D721Med (cell line): Measurements from ENCODE around the gene EPHB6.

Experiments
- DNase-seq: peaks from one replicate; pipeline ENCODE4 v3.0.0; 2011; ENCODE audit warnings: low spot score; ENCODE audit not compliant: insufficient read length
- FAIRE-seq: peaks from 2 replicates; lab custom pipeline; 2011; peaks lifted over from hg19 to GRCh38; lab: Jason Lieb, UNC
- TF ChIP-seq, protein P1 (sequence below): IDR thresholded peaks from 2 replicates; pipeline ENCODE4 v1.5.1; 2012; ENCODE audit warnings: mild to moderate bottlenecking, control low read depth; ENCODE audit not compliant: insufficient read depth; ENCODE audit errors: missing control alignments

EPHB6 gene

DNA sequence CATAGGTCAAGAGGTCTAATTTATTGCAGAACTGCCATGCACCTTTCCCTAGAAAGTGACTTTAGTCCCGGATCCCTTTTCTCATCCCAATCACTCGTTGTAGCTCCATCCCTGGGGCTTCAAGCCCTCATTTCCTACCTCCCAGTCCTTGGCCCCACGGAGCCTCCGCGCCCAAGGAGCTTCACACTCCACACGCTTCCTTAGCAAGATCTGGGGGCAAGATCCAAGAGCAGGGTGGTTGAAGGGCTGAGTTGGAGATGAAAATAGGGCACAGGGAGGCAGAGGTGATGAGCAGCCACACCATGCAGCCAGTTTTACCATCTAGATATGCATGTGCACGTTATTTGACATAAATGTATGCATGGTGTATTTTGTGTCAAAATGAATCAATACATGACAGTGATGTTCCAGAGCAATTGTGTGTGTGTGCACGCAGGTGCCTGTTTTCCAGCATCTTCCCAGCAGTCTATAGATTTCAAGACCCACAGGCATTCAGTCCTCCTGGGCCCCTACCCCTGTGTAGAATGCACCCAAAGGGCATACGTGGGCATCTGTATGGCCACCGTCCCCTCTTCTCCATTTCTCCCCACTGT is 36.7 kb downstream of the EPHB6 start:
- DNase-seq (no peak), FAIRE-seq (no peak)
- TF ChIP-seq, protein P1, sequence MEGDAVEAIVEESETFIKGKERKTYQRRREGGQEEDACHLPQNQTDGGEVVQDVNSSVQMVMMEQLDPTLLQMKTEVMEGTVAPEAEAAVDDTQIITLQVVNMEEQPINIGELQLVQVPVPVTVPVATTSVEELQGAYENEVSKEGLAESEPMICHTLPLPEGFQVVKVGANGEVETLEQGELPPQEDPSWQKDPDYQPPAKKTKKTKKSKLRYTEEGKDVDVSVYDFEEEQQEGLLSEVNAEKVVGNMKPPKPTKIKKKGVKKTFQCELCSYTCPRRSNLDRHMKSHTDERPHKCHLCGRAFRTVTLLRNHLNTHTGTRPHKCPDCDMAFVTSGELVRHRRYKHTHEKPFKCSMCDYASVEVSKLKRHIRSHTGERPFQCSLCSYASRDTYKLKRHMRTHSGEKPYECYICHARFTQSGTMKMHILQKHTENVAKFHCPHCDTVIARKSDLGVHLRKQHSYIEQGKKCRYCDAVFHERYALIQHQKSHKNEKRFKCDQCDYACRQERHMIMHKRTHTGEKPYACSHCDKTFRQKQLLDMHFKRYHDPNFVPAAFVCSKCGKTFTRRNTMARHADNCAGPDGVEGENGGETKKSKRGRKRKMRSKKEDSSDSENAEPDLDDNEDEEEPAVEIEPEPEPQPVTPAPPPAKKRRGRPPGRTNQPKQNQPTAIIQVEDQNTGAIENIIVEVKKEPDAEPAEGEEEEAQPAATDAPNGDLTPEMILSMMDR = no peak

DNA sequence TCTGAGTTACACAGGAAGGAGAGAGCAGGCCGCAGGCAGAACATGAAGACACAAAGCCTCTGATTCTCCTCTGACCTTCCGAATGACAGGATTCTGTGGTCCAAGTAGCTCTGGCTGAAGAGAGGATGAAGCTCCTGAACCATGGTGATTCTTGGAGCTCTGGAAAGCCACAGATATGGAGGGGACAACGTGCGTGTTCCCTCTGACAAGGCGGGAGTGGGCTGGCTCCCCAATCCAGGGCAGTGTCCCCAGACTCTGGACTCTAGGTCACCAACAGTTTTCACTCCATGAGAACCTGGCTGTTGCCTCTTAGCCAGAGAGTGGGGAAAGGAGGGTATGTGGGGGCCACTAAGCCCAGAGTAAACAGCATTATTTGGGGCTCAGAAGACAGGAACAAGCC is 38.1 kb downstream of the EPHB6 start:
- DNase-seq = no peak
- TF ChIP-seq, protein P1 = no peak
- FAIRE-seq = no peak

DNA sequence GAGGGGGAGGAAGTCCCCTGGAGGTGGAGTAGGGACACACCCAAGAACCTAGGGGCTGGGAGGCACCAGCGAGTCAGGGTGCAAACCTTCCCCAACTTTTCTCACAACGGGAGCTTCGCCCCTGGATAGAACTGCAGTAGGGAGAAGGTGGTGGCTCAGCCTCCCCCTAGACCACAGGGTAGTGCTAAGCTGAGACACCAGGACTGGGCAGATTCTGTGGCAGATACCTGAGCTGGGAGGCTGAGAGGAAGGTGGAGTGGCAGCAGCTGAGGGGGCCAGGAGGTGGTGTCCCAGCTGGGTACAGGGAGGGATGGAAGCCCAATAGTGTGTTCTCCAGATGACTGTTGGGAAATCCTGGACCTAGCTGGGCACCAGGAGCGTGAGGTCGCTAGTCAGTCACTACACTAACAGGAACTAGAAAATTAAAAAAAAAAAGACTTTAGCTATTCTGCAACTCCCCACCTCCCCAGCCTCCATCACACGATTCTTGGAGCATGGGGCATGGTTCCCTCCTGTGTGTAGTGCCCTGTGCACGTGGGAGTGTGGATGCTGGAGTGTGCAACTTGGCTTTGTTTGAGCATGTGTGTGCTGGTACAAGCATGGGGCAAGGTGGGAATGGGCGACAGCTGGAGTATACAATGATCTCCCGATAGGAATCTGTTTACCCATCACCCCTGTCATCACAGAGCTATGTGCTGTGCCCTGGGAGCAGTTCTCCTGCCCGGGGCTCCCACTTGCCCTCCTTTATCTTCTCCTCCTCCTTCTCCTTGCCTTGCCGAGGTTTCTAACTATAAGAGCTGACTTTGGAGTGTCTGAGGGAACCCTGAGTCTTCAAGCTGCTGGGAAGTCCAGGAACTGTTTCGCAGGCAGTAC is 39.5 kb downstream of the EPHB6 start:
- DNase-seq (no peak), FAIRE-seq (no peak)
- TF ChIP-seq, protein P1 = no peak

DNA sequence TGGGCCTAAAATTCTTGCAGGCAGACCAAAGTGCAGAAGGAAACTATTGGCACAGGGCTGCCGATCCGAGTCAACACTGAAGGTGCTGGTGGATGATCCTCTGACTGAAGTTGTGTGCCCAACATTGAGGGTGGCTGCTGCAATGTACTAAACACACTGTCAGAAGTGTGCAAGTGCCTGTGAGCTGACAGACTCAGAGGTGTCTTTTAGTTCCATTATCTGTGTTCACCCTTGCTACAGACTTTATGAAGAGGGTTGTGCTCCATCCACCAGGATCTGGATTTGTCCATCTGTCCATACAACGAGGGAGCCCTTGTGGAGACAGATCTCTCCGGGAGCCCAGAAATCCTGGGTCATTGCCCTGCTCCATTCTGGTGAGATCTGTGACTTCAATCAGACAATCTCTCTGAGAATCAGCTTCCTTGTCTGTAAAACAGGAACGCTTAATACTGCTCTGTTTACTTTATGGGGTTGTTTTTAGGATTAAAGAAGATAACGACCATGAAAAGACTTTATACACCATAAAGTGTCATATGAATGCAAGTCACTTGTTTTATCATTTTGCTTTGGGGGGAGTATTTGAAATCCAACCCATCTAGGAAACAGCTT is 40.2 kb downstream of the EPHB6 start:
- TF ChIP-seq, protein P1 = no peak
- no peak for DNase-seq
- FAIRE-seq = no peak

DNA sequence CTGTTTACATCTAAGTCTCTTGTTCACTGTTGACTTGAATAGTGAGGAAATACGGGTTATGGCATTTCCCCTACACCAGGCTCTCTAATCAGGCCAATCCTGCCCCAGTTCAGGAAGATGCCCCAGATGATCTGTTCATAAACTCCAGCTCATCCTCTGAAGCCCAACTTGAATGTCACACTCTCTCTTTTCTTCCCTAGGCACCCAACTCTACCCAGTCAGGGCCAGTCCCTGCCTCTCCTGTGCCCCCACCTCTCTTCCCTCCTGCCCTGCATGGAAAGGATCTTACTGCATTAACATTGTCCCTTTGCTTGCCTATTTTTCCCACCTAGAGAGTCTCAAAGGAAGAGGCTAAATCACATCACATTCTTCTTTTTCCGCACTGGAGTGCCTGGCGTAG is 41.3 kb downstream of the EPHB6 start:
- TF ChIP-seq, protein P1 = no peak
- FAIRE-seq (no peak), DNase-seq (no peak)

DNA sequence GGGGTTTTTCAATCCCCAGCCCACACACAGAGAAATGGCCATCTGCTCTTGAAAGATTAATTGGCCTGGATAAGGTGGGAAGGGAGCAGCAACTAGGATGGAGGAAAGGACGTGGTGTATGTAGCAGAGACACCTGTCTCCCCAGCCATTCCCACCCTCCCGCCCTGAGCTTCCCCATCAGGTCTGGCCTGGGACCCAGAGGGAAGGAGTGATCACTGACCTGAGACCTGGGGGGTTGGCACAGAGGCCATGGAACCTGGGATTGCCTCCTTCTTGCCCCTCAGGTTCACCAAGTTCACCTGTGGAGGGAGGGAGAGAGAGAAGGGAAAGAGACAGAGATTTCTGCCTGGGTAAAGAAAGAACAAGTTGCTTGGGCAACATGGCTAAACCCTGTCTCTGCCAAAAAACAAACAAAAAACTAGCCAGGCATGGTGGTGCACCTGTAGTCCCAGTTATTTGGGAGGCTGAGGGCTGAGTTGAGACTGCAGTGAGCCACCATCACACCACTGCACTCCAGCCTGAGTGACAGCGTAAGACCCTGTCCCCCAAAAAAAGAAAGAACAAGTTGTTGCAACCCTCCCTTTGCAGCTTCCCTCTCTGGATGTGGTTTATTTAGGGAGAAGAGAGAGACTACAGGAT is 42.0 kb downstream of the EPHB6 start:
- FAIRE-seq (no peak), DNase-seq (no peak)
- TF ChIP-seq, protein P1 = no peak
